Measurements from ENCODE around the gene SMG5. TPM values are rescaled to one million over a fixed set of nuclear protein-coding genes. Genes with fewer than 3 reads are reported as not detected.

SMG5 gene
- total RNA-seq, 2 experiments from 2014 or later: 51.6 to 56.1 TPM

- H3K4me3 Mint-ChIP-seq: no peak overlapping the region
- intact Hi-C loops (cut with DNase I, micrococcal nuclease): no loop called here
- POLR2A ChIA-PET: no interaction called here
- no peak overlapping the region for H3K27ac Mint-ChIP-seq
- no peak overlapping the region for H3K4me3 ChIP-seq (ENCODE audit: low read length)
- TF ChIP-seq, protein P1, sequence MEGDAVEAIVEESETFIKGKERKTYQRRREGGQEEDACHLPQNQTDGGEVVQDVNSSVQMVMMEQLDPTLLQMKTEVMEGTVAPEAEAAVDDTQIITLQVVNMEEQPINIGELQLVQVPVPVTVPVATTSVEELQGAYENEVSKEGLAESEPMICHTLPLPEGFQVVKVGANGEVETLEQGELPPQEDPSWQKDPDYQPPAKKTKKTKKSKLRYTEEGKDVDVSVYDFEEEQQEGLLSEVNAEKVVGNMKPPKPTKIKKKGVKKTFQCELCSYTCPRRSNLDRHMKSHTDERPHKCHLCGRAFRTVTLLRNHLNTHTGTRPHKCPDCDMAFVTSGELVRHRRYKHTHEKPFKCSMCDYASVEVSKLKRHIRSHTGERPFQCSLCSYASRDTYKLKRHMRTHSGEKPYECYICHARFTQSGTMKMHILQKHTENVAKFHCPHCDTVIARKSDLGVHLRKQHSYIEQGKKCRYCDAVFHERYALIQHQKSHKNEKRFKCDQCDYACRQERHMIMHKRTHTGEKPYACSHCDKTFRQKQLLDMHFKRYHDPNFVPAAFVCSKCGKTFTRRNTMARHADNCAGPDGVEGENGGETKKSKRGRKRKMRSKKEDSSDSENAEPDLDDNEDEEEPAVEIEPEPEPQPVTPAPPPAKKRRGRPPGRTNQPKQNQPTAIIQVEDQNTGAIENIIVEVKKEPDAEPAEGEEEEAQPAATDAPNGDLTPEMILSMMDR (IDR thresholded peaks at IDR 0.05): no peak
- CTCF ChIA-PET: no interaction called here
- H3K27me3 ChIP-seq (ENCODE audit: control insufficient read depth in 1 of 2, insufficient read depth in 2 of 2, low read length in 2 of 2): no peaks in the 10 kb centered on the region
- no peaks in the 10 kb centered on the region for H3K27me3 Mint-ChIP-seq
- peaks cover 84% of the 10 kb centered on the region for H3K36me3 ChIP-seq (ENCODE audit: insufficient read depth, low read length)
- H3K36me3 Mint-ChIP-seq (ENCODE audit: low read depth): peaks cover 81% of the 10 kb centered on the region
- no peaks in the 10 kb centered on the region for H3K9me3 Mint-ChIP-seq
- H3K27ac ChIP-seq (ENCODE audit: low read depth in 1 of 2, low read length in 2 of 2): no peak overlapping the region
- no peaks in the 10 kb centered on the region for H3K9me3 ChIP-seq (ENCODE audit: control insufficient read depth in 1 of 2, insufficient read depth in 1 of 2, low read length in 2 of 2)
- DNase-seq: no peak
- H3K4me1 ChIP-seq (ENCODE audit: insufficient read depth, low read length): no peaks in the 10 kb centered on the region
- H3K4me1 Mint-ChIP-seq (ENCODE audit: low read depth): no peaks in the 10 kb centered on the region
- ATAC-seq (ENCODE audit: poor library complexity): no peak
These were observed 23.8 kb downstream of the SMG5 start for GRCh38 chr1:156258859-156259258.

DNA sequence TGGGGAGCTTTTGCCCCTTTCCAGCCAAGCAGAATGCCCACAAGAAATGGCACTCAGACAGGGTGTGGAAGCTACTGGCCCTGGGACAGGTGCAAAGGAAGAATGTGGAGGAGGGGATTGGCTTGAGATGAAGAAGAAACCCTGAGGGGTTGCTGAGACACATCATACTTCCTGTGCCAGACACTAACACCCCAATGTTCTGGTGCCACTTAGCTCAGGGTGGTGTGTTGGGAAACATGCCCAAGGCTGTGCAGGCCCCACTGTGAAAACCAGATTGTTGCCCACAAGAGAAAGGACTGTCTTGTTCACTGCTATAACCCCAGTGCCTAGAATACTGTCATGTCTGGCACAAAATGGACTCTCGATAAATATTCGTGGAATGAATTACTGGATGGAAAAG lies 24.9 kb downstream of the SMG5 start:
- Mint-ChIP-seq H3K36me3 (ENCODE audit: low read depth) (peaks cover 81% of the 10 kb centered on the region), H3K4me3 (no peak overlapping the region), H3K4me1 (ENCODE audit: low read depth) (no peaks in the 10 kb centered on the region), H3K27me3 (no peaks in the 10 kb centered on the region), H3K27ac (no peak overlapping the region), H3K9me3 (no peaks in the 10 kb centered on the region)
- ATAC-seq (ENCODE audit: poor library complexity): no peak
- Histone ChIP-seq H3K4me1 (ENCODE audit: insufficient read depth, low read length) (no peaks in the 10 kb centered on the region), H3K4me3 (ENCODE audit: low read length) (no peak overlapping the region), H3K9me3 (ENCODE audit: control insufficient read depth in 1 of 2, insufficient read depth in 1 of 2, low read length in 2 of 2) (no peaks in the 10 kb centered on the region), H3K27me3 (ENCODE audit: control insufficient read depth in 1 of 2, insufficient read depth in 2 of 2, low read length in 2 of 2) (no peaks in the 10 kb centered on the region), H3K27ac (ENCODE audit: low read depth in 1 of 2, low read length in 2 of 2) (no peak overlapping the region), H3K36me3 (ENCODE audit: insufficient read depth, low read length) (peaks cover 87% of the 10 kb centered on the region)
- TF ChIP-seq, protein P1 (IDR thresholded peaks at IDR 0.05): no peak
- intact Hi-C loops (cut with DNase I, micrococcal nuclease): no loop called here
- ChIA-PET CTCF (no interaction called here), POLR2A (no interaction called here)
- DNase-seq: no peak

- intact Hi-C loops (cut with DNase I, micrococcal nuclease): no loop called here
- TF ChIP-seq, protein P1 (IDR thresholded peaks at IDR 0.05): no peak
- ATAC-seq (ENCODE audit: poor library complexity): no peak
- Histone ChIP-seq H3K36me3 (ENCODE audit: insufficient read depth, low read length) (peaks cover 91% of the 10 kb centered on the region), H3K4me1 (ENCODE audit: insufficient read depth, low read length) (peaks cover 9% of the 10 kb centered on the region), H3K27ac (ENCODE audit: low read depth in 1 of 2, low read length in 2 of 2) (no peak overlapping the region), H3K27me3 (ENCODE audit: control insufficient read depth in 1 of 2, insufficient read depth in 2 of 2, low read length in 2 of 2) (no peaks in the 10 kb centered on the region), H3K9me3 (ENCODE audit: control insufficient read depth in 1 of 2, insufficient read depth in 1 of 2, low read length in 2 of 2) (no peaks in the 10 kb centered on the region), H3K4me3 (ENCODE audit: low read length) (no peak overlapping the region)
- Mint-ChIP-seq H3K4me1 (ENCODE audit: low read depth) (no peaks in the 10 kb centered on the region), H3K27ac (peak overlapping the region; percentile 18), H3K36me3 (ENCODE audit: low read depth) (peaks cover 65% of the 10 kb centered on the region), H3K4me3 (no peak overlapping the region), H3K9me3 (no peaks in the 10 kb centered on the region), H3K27me3 (no peaks in the 10 kb centered on the region)
- no peak for DNase-seq
- ChIA-PET CTCF (no interaction called here), POLR2A (no interaction called here)
These were observed 29.0 kb downstream of the SMG5 start for GRCh38 chr1:156253634-156254033.

All from CD4-positive, alpha-beta T cell (primary cell).